Measurements from ENCODE around the gene LAMB1. TPM values are rescaled to one million over a fixed set of nuclear protein-coding genes. Genes with fewer than 3 reads are reported as not detected.

The LAMB1 gene
- total RNA-seq, 2 experiments from 2014 or later = 0.17 TPM; not detected in 1

DNA sequence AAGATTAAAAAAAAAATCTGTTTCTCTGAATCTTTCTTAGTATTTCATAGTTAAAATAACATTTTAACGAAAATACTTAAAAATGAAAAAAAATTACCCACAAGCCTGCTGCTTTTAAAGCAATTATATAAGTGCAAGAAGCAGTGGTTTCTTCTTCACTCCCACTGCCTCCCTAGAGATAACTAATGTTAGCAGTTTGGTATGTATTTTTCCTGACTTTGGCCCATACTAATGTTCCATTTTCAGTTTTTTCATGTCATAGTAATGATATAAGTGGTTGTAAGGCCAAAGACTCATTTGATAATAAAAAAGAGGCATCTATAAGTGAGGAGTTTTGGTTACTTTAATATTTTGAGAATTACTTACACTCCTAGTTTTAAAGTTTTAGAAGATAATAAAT is 24.3 kb upstream of the LAMB1 start:
- Histone ChIP-seq H3K4me2 (ENCODE audit: low read length) (no peak overlapping the region), H3K79me2 (ENCODE audit: insufficient read depth, low read depth, low read length) (no peaks in the 10 kb centered on the region), H3K27ac (ENCODE audit: low read depth, low read length, poor library complexity, severe bottlenecking) (no peak overlapping the region), H3K4me3 (ENCODE audit: low read depth, low read length, poor library complexity, severe bottlenecking) (no peak overlapping the region), H3K9me2 (ENCODE audit: insufficient read depth, low read length) (no peaks in the 10 kb centered on the region), H4K20me1 (ENCODE audit: insufficient read depth, low read length) (no peaks in the 10 kb centered on the region), H3K9me3 (ENCODE audit: low read length) (no peaks in the 10 kb centered on the region), H3K4me1 (ENCODE audit: insufficient read depth, low read length, poor library complexity, severe bottlenecking) (no peaks in the 10 kb centered on the region), H2AFZ (ENCODE audit: low read length) (no peak overlapping the region), H3K36me3 (ENCODE audit: insufficient read depth, low read length) (no peaks in the 10 kb centered on the region)
- intact Hi-C loops (cut with micrococcal nuclease; ENCODE audit: unreplicated experiment) = no loop called here
- BruUV-seq (replicated peaks) = no TSS peak
- no peak for DNase-seq (ENCODE audit: low spot score)
- ChIA-PET POLR2A (no interaction called here), CTCF (ENCODE audit: unreplicated experiment) (no interaction called here)
- no peak for TF ChIP-seq EZH2phosphoT487 (IDR thresholded peaks at IDR 0.05; ENCODE audit: borderline replicate concordance, low read depth, low read length)
- TF ChIP-seq, protein P1, sequence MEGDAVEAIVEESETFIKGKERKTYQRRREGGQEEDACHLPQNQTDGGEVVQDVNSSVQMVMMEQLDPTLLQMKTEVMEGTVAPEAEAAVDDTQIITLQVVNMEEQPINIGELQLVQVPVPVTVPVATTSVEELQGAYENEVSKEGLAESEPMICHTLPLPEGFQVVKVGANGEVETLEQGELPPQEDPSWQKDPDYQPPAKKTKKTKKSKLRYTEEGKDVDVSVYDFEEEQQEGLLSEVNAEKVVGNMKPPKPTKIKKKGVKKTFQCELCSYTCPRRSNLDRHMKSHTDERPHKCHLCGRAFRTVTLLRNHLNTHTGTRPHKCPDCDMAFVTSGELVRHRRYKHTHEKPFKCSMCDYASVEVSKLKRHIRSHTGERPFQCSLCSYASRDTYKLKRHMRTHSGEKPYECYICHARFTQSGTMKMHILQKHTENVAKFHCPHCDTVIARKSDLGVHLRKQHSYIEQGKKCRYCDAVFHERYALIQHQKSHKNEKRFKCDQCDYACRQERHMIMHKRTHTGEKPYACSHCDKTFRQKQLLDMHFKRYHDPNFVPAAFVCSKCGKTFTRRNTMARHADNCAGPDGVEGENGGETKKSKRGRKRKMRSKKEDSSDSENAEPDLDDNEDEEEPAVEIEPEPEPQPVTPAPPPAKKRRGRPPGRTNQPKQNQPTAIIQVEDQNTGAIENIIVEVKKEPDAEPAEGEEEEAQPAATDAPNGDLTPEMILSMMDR (conservative IDR thresholded peaks at IDR 0.05; ENCODE audit: low read length) = no peak

DNA sequence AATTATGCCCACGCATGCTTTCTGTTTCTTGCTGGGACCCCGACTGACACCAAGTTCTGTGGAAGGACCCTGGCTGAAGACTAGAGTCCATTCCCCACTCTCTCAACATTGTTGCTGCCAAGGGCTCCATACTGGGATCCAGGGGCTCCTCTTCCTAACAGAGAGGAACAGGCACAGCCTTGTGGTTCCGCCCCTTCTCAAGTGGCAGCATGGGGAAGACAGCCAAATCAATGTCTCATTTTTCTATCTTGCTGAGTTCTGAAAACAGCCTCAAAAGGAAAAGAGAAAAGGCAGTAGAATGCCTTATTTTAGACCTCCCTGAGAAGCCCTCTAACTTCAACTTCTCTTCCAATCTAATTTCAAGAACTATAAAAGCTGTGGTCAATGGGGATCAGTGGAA is 23.7 kb upstream of the LAMB1 start:
- intact Hi-C loops (cut with micrococcal nuclease; ENCODE audit: unreplicated experiment) = no loop called here
- H3K36me3 ChIP-seq (ENCODE audit: insufficient read depth, low read length) = no peaks in the 10 kb centered on the region
- no peak for DNase-seq (ENCODE audit: low spot score)
- no peaks in the 10 kb centered on the region for H4K20me1 ChIP-seq (ENCODE audit: insufficient read depth, low read length)
- H3K4me1 ChIP-seq (ENCODE audit: insufficient read depth, low read length, poor library complexity, severe bottlenecking) = no peaks in the 10 kb centered on the region
- H3K9me3 ChIP-seq (ENCODE audit: low read length) = no peaks in the 10 kb centered on the region
- H3K9me2 ChIP-seq (ENCODE audit: insufficient read depth, low read length) = no peaks in the 10 kb centered on the region
- no peaks in the 10 kb centered on the region for H3K79me2 ChIP-seq (ENCODE audit: insufficient read depth, low read depth, low read length)
- TF ChIP-seq EZH2phosphoT487 (IDR thresholded peaks at IDR 0.05; ENCODE audit: borderline replicate concordance, low read depth, low read length) = no peak
- TF ChIP-seq, protein P1 (conservative IDR thresholded peaks at IDR 0.05; ENCODE audit: low read length) = no peak
- BruUV-seq (replicated peaks) = no TSS peak
- H3K4me2 ChIP-seq (ENCODE audit: low read length) = no peak overlapping the region
- no peak overlapping the region for H3K27ac ChIP-seq (ENCODE audit: low read depth, low read length, poor library complexity, severe bottlenecking)
- H2AFZ ChIP-seq (ENCODE audit: low read length) = no peak overlapping the region
- POLR2A ChIA-PET = no interaction called here
- no peak overlapping the region for H3K4me3 ChIP-seq (ENCODE audit: low read depth, low read length, poor library complexity, severe bottlenecking)
- CTCF ChIA-PET (ENCODE audit: unreplicated experiment) = no interaction called here

DNA sequence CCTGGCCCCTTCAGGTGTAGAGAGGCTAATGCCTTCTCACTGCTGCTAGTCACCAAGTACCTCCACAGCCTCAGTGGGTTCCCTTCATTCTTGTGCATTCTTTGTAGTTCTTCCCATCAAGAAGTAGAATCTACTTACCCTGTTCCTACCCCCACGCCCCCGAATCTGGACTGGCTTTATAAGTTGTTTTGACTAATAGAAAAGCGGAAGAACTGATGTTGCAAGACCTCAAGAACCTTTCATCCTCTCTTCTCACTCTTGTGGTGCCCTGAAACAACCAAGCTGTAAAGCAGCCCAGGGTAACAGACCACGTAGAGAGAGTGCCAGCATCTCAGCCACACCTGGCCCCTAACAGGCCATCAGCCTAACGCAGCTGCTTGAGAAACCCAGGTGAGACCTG is 23.2 kb upstream of the LAMB1 start:
- no peaks in the 10 kb centered on the region for H3K9me2 ChIP-seq (ENCODE audit: insufficient read depth, low read length)
- intact Hi-C loops (cut with micrococcal nuclease; ENCODE audit: unreplicated experiment) = no loop called here
- H3K27ac ChIP-seq (ENCODE audit: low read depth, low read length, poor library complexity, severe bottlenecking) = no peak overlapping the region
- no peaks in the 10 kb centered on the region for H4K20me1 ChIP-seq (ENCODE audit: insufficient read depth, low read length)
- no peaks in the 10 kb centered on the region for H3K36me3 ChIP-seq (ENCODE audit: insufficient read depth, low read length)
- H3K4me3 ChIP-seq (ENCODE audit: low read depth, low read length, poor library complexity, severe bottlenecking) = no peak overlapping the region
- POLR2A ChIA-PET = no interaction called here
- H2AFZ ChIP-seq (ENCODE audit: low read length) = no peak overlapping the region
- H3K79me2 ChIP-seq (ENCODE audit: insufficient read depth, low read depth, low read length) = no peaks in the 10 kb centered on the region
- no peak overlapping the region for H3K4me2 ChIP-seq (ENCODE audit: low read length)
- H3K4me1 ChIP-seq (ENCODE audit: insufficient read depth, low read length, poor library complexity, severe bottlenecking) = no peaks in the 10 kb centered on the region
- BruUV-seq (replicated peaks) = no TSS peak
- TF ChIP-seq, protein P1 (conservative IDR thresholded peaks at IDR 0.05; ENCODE audit: low read length) = no peak
- no peak for TF ChIP-seq EZH2phosphoT487 (IDR thresholded peaks at IDR 0.05; ENCODE audit: borderline replicate concordance, low read depth, low read length)
- no peaks in the 10 kb centered on the region for H3K9me3 ChIP-seq (ENCODE audit: low read length)
- CTCF ChIA-PET (ENCODE audit: unreplicated experiment) = no interaction called here
- DNase-seq (ENCODE audit: low spot score) = no peak
